GM19099 (cell line): ENCODE results near the gene HIP1.

Experiments
- POLR2A ChIP-seq: IDR thresholded peaks from 3 replicates; pipeline ENCODE4 v1.6.1; 2011; ENCODE audit warnings: low read depth; ENCODE audit not compliant: insufficient read length; ENCODE audit errors: extremely low read depth

The HIP1 gene

GRCh38 chr7:75611557-75612178 is 127.1 kb downstream of the HIP1 start:
- no peak for TF ChIP-seq POLR2A

DNA sequence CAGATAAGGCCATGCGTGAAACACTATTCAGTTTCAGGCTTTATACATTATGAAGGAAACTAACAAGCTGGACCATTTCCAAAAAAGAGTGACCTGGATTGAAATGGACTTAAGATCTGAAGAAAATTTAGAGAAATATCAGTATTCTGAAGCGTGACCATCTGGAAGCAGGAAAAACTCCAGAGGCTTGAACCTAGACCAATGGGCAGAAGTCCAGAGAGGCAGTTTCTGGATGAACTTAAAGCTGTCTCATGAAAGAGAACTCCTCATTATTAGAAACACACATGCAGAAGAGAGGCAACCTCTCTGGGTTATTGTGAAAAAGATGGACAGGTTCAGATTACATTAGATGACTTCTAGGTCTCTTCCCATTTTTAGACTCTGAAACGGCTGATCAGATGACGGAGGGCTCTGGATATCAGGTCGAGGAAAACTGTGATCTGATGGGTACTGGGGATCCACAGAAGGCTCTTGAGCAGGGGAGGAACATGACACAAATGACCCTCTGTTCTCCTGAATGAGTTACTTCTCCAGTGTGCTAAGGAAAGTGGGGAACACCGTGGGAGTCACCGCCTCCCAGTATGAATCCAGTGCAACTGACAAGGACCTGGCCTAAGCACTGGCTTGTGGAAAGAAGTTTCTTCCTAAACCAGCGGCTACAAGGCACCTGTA is 130.2 kb downstream of the HIP1 start:
- TF ChIP-seq POLR2A, result no peak

- TF ChIP-seq POLR2A, result no peak
Observed at GRCh38 chr7:75604408-75604807, 134.3 kb downstream of the HIP1 start.

DNA sequence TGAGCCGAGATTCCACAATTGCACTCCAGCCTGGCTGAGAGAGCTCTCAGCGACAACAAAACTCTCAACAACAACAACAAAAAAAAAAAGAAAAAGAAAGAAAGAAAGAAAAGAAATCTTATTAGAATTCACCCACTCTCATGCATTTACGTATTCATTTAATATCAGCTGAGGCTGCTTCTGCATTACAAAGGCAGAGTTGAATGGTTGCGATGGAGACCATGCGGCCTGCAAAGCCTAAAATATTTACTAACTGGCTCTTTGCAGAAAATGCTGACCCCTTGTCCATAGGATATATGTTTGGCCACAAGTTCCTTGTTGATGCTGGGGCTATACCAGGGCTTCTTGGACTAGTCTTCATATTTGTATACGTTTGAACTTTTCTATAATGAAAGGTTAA is 137.2 kb downstream of the HIP1 start:
- no peak for TF ChIP-seq POLR2A

- TF ChIP-seq POLR2A, result no peak
Observed at GRCh38 chr7:75599244-75599781, 139.4 kb downstream of the HIP1 start.

DNA sequence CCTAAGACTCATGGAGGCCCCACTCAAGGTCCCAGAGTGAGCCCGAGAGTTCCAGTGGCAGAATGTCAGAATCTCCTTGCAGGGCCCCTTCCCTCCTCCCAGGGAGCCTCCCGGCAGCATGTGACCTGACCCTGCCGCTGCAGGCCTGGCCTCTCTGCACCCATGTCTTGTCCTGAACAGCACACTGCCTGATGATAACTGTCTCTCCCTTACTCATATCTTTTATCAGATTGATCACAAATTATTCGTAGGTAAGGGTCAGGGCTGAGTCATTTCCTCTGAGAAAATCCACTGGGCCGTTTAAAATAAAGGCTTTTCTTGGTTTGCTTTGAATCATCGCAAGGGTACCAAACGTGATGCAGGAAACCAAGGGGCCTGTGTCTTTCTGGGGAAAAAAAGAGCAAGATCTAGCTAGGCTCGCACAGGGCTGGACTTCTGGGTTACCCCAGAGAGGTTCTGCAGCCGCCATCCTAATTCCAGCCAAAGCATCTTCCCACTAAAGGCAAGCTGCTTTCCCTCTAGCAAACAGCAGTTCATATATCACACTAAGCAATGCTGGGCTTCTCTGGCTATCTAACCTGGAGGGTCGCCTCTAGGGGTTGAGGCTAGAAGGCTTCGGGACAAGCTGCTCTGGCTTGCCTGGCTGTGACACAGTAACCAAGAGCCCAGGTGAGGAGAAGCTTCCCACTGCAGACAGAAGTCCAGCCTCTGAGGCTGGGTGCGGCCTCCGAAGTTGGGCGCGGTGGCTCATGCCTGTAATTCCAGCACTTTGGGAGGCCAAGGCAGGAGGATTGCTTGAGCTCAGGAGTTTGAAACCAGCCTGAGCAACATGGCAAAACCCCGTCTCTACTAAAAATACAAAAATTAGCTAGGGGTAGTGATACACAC is 141.8 kb downstream of the HIP1 start:
- no peak for TF ChIP-seq POLR2A

GRCh38 chr7:75595766-75596165 is 143.0 kb downstream of the HIP1 start:
- no peak for TF ChIP-seq POLR2A

GRCh38 chr7:75591467-75592255 is 147.1 kb downstream of the HIP1 start:
- TF ChIP-seq POLR2A, result no peak

- TF ChIP-seq POLR2A, result no peak
Observed at GRCh38 chr7:75590373-75591005, 148.3 kb downstream of the HIP1 start.

- no peak for TF ChIP-seq POLR2A
Observed at GRCh38 chr7:75584354-75584753, 154.4 kb downstream of the HIP1 start.

DNA sequence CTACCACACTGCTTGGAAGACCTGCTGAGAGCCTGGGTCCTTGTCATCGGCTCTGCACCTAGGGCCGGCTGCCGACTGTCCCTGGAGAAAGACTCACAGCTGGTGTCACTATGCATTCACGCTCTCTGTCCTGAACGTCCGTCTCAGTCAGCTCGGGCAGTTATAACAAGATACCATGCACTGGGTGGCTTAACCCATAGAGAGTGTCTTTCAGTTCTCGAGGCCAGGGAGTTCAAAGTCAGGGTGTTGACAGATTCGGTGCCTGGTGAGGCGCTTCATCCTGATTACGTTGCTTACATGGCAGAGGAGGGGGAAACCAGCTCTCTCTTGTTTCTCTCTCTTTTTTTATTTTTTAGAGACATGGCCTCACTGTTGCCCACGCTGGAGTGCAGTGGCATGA is 155.5 kb downstream of the HIP1 start:
- no peak for TF ChIP-seq POLR2A

- no peak for TF ChIP-seq POLR2A
Observed at GRCh38 chr7:75579899-75580298, 158.8 kb downstream of the HIP1 start.

DNA sequence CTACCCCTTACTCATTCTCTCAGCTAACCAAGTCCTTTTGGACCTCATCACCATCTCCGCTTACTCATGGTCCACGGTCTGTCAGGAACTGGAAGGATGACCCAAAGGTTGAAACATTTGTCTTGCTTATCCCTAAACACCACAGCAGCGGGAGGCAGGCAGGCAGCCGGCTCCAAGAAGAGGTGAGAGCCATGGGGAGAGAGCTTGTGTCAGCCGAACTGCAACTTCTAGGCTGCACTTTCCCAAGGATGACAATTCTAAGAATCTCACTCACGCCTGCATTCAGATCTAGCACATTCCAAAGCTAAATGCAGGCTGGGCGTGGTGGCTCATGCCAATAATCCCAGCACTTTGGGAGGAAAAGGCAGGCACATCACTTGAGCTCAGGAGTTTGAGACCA is 160.7 kb downstream of the HIP1 start:
- TF ChIP-seq POLR2A, result no peak

GRCh38 chr7:75575488-75576121 is 163.1 kb downstream of the HIP1 start:
- TF ChIP-seq POLR2A, result no peak
